HuH-7.5 (cell line): ENCODE data around the gene UCP3.

Experiments
- DNase-seq: peaks from one replicate; pipeline ENCODE4 v3.0.0; 2011; ENCODE audit warnings: low spot score

Gene UCP3

GRCh38 chr11:73951797-73952196, 57.1 kb downstream of the UCP3 start:
- no peak for DNase-seq

DNA sequence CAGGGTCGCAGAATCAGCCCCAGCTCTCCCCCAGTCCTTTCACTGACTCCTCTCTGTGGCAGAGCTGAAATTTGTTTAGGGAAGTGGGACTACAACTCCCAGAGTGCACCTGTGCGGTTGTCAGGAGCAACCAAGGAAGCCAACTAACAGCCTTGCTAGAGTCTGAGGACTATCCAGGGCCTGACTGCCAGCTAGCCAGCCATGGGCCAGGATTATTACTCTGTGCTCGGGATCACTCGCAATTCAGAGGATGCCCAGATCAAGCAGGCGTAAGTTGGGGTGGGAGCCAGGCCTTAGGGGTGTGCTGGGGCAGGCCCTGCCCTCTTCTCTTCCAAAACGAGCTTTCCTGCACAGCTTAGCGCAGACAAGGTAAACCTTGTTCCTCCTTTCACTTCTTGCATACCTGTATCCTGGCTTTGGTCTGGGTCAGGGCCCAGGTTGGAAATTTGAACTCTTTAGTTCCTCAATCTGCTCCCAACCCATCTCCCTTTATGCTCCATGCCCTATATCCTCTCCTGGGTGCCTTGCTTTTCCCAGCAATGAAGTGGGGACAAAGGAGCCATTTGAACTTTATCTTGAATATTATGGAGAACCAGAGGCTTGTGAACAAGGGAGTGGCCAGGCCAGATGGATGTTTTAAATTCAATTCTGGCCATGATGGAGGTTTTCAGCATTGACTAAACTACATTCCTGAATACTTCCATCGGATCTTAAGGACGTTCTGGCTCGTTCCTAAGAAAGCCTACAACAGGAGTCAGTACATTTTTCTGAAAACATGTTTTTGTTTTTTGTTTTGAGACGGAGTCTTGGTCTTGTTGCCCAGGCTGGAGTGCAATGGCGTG, 57.8 kb downstream of the UCP3 start, which contains the start of gene DNAJB13:
TSS of gene DNAJB13 (plus strand) at position 158 of the 842 bp plus-strand sequence. CDS start at position 202, 44 bp downstream.
- DNase-seq, result peak; percentile 47
